ENCODE data around the gene MORC3.
"Not testable (repeated sequence)": the region's sequence is repeated elsewhere in the genome, so short reads cannot be mapped to it uniquely, and the experiment has no call there.

The MORC3 gene

DNA sequence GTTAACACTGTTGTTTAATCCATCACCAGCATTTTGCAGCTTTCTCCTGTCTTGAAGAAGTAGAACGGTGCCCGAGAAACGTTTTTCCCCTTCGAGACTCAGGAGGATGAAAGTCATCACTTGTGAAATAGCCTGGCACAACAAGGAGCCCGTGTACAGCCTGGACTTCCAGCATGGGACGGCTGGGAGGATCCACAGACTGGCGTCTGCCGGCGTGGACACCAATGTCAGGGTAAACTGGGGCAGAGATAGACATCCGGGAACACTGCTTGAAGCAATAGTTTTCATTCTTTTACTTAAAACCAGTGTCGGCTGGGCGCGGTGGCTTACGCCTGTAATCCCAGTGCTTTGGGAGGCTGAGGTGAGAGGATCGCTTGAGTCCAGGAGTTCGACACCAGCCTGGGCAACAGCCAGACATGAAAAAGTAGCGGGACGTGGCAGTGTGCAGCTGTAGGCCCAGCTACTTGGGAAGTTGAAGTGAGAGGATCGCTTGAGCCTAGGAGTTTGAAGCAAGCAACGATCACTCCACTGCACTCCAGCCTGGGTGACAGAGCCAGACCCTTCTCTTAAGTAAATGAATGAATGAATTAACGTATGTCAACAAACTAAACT lies 66.1 kb downstream of the MORC3 start:
- no peak for DNase-seq

DNA sequence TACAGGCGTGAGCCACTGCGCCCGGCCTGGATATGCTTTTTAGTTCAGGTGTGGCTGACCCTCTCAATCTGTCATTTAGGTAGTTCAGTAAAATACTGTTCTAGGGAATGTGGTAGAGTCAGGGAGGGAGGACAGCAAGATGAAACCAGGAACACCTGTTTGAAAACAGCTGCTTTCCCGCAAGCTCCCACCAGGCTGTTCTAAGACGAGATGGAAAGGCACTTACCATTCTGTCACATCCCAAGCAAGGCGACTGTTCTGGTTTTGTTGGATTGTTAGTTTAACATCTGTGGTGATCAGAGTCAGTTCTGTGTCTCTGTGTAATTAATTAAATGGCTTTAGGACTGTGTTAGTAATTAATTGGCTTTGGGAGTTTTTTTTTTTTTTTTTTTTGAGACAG lies 68.1 kb downstream of the MORC3 start:
- peak; percentile 48 for DNase-seq

DNA sequence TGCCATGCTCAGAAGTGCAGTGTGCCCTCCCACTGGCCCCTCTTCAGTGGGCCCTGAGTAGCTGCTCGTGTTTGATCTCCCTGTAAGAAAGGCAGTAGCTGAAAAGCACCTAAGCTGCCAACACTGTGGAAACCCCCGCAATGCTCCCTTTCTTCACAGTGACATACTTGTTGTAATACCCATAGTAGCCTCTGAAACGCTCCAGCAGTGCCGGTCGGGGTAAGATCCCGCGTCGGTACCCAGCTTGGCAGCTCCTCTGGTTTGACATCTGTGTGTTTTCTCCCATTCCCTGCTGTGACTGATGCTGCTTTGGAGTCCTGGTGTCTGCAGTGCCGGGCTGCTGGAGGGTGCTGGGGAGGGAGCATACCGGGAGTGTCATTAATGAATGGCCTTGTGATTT lies 68.8 kb downstream of the MORC3 start:
- peak; percentile 99 for DNase-seq

DNA sequence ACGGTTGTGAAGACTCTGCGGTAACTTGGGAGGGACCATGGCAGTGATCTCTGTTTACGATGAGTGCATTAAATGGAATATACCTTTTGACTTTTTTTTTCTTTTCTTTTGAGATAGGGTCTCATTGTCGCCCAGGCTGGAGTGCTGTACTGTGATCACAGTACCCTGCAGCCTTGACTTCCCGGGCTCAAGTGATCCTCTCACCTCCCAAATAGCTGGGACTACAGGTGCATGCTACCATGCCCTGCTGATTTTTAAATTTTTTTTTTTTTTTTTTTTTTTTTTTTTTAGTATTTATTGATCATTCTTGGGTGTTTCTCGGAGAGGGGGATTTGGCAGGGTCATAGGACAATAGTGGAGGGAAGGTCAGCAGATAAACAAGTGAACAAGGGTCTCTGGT lies 71.7 kb downstream of the MORC3 start:
- DNase-seq = not testable (repeated sequence)

DNA sequence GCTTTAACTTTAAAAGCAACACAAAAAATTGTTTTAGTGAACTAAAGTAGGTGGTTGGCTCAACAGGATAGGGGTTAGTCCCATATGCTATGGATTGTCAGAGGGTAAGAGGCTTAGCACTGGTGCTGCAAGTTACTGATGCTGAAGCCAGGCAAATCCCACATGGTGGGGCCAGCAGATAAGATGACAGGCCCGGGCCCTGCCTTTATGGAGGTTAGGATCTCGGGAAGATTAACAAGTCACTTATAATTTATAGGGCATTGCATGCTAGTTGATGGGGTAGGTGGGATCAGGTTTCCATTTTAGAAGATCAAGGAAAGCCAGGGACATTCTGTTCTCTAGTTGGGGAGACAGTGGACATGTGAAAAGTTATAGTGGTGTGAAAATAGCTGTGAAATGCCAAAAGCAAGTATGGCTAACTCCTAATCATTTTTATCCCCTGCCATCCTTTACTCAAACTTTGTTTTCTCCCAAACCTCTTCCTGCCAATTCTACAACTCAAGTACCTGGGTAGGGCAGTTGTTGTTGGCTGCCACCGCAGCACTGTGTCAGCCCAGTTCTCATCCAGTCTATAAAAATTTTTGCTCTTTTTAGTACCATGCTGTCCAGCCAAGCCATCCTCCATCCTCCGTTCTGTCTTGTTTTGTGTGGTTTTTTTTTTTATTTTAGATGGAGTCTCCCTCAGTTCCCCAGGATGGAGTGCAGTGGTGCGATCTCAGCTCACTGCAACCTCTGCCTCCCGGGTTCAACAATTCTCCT lies 75.5 kb downstream of the MORC3 start:
- DNase-seq = no peak

DNA sequence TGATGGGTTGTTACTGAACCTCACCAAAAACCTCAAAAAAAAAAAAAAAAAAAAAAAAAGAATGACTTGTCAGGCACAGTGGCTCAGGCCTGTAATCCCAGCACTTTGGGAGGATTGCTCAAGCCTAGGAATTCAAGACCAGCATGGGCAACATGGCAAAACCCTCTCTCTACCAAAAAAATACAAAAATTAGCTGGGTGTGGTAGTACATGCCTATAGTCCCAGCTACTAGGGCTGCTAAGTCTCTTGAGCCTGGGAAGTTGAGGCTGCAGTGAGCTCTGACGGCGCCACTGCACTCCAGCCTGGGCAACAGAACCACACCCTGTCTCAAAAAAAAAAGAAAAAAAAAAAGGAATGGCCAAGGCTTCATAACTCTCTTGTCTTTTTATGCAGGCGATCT lies 76.3 kb downstream of the MORC3 start:
- no peak for DNase-seq

DNA sequence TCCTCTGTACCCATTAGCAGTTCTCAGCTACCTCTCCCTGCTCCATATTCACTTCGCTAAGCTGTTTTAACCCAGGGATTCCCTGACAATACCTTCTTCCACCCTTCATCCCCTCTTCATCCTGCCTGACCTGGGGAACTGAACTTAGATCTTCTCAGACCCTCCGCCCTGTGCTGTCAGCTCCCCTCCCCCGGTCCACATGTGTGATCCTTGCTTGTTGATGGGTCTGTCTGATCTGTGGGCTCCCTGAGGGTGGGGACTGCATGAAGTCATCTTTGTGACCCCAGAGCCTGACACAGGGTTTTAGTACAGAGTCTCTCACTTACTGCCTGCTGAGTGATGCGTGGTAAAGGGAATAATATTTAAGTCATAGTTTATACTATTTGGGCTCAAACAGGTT lies 77.0 kb downstream of the MORC3 start:
- DNase-seq = no peak

DNA sequence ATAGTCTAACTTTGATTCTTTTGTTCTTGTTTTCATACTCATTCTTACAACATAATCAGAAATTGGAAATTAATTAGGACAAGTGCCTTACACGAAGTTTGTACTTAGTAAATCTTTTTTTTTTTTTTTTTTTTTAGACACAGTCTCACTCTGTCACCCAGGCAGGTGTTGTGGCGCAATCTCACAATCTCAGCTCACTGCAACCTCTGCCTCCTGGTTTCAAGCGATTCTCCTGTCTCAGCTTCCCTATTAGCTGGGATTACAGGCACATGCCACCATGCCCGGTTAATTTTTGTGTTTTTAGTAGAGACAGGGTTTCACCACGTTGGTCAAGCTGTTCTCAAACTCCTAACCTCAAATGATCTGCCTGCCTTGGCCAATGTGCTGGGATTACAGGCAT lies 77.6 kb downstream of the MORC3 start:
- no peak for DNase-seq

DNA sequence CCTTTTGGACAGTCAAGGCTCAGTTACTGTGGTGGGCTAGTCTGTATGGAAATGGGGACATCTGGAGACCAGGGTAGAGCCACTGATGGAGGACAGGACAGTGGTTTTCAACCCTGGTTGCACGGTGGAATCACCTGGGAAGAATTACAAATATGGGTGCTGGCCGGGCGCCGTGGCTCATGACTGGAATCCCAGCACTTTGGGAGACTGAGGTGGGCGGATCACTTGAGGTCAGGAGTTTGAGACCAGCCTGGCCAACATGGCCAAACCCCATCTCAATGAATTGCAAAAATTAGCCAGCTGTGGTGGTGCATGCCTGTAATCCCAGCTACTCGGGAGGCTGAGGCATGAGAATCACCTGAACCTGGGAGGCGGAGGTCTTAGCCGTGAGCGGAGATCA lies 79.7 kb downstream of the MORC3 start:
- DNase-seq = not testable (repeated sequence)

DNA sequence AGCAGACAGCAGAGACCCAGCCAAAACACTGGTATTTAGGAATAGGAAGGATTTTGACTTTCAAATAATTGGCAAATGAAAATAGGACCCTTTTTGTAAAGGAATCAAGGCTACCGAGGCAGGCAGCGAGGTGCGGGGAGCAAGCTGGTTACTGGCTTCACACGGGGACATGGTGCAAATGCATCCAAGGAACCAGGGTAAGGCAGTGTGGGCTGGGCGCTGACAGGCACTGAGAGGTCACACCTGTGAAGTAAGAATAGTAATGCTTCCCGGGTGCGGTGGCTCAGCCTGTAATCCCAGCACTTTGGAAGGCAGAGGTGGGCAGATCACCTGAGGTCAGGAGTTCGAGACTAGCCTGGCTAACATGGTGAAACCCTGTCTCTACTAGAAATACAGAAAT lies 80.7 kb downstream of the MORC3 start:
- DNase-seq = no peak

DNA sequence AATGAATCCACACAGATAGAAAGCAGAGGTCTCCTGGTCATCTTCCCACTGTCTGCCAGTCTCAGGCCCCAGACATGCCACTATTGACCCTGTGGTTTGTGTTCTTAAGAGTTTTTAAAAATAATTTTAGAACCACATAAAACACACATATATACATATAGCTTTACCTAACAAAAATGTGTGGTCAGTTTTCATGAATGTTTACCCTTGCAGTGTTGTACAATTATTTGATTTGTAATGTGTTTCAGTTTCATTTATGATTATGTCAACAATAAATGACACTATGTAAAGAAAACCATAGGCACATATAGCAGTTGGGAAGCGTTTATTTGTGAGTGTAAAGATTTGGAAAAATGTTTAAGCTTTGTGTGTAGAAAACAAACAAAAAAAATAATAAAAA lies 82.3 kb downstream of the MORC3 start:
- DNase-seq = no peak

DNA sequence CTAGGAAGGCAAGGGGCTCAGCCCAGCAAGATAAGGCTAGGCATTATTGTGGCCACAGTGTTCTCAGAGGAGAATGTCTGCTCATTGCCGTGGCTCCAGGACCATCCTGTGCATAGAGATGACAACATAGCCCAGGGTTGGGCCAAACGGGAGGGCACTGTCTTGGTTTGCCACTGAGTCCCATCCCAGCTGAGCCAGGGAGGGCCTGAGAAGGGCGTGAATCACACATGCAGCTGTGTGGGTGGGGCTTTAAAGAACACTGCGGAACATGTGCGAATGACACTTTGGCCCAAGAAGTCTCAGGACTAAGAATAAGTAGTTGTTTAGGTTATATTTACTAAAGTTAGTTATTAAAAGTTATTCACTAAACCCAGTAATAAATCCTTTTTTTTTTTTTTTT lies 83.7 kb downstream of the MORC3 start:
- DNase-seq = no peak

DNA sequence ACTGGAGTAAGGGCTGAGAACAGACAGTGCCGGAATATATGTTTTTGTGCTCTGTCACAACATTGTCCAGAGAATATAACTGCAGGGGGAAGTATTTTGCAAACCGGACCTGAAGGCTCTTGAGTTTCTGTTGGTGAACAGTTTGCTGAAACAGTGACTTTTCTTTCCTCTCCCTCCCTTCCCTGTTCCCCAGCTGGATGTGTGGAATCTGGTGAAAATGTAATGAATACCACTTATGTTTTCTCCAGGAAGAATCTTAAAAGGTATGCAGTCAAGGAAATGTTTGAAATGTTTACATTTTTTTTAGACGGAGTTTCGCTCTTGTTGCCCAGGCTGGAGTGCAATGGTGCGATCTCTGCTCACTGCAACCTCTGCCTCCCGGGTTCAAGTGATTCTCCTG lies 88.6 kb downstream of the MORC3 start:
- DNase-seq = no peak

DNA sequence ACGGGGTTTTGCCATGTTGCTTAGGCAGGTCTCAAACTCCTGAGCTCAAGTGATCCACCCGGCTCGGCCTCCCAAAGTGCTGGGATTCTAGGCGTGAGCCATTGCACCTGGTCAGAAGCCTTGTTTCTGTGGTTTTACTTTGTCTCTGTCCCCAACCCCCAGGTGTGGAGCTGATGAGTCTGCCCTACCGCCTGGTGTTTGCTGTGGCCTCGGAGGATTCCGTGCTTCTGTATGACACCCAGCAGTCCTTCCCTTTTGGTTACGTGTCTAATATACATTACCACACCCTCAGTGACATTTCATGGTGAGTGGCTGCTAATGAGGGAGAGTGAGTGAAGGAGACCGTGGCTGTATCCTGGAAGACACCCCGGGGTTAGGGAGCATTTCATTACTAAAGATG lies 91.3 kb downstream of the MORC3 start:
- no peak for DNase-seq

DNA sequence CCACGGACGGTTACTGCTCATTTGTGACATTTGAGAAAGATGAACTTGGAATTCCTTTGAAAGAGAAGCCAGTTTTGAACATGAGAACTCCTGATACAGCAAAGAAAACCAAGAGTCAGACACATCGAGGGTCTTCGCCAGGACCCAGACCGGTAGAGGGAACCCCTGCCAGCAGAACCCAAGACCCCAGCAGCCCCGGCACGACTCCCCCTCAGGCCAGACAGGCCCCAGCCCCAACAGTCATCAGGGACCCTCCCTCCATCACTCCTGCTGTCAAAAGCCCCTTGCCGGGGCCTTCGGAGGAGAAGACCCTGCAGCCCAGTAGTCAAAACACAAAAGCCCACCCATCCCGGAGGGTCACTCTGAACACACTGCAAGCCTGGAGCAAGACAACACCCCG lies 92.9 kb downstream of the MORC3 start:
- DNase-seq = no peak

DNA sequence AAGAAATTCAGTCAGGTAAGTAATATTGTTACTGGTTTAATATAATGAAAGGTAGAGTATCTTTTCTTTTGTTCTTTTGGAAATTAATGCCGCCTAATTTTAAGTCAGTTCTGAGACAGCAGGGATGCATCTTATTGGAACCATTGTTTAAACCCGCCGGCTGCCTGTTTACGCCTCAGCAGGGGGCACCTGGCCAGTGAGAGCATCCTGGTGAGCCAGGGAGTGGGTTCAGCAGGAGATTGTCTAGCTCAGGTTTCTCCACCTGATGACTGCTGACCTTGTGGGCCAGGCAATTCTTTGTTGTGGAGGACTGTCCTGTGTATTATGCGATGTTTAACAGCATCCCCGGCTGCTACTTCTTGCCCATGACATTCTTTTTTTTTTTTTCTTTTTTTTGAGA lies 95.4 kb downstream of the MORC3 start:
- no peak for DNase-seq

DNA sequence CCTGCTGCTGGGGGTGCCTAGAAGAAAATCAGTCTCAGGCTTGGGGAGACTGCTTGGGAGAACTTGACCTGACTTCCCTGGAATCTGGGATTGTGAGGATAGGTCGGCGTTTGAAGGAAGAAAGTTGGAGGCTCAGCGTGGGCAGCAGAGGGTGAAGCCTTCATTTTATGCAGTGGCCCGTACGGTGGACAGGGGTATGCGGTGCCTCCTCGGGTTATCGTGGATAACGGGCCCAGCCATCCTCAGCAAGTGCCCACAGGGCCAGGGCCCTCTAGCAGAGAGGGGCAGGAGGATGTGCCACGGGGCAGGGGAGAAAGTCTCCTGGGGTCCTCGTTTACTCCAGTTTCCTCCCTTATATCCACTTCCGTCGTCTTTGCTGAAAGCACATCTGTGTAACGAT lies 99.2 kb downstream of the MORC3 start:
- no peak for DNase-seq

DNA sequence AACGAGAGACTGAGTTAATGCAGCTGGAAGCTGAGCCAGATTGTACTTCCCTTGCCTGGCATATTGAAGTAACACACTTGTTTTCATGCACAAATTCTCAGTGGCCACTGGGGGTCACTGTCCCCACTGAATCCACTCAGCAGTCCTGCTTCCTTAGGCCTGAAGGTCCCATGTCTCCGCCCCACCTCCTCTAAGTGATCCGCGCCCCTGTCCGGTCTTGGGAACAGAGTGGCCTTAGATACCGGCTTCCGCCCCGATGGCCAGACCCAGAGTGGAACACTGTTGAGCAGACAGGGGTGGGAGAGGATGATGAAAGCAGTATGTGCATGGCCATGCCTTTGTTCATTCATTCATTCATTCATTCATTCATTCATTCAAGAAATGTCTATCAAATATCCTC lies 100.0 kb downstream of the MORC3 start:
- DNase-seq = peak; percentile 52

DNA sequence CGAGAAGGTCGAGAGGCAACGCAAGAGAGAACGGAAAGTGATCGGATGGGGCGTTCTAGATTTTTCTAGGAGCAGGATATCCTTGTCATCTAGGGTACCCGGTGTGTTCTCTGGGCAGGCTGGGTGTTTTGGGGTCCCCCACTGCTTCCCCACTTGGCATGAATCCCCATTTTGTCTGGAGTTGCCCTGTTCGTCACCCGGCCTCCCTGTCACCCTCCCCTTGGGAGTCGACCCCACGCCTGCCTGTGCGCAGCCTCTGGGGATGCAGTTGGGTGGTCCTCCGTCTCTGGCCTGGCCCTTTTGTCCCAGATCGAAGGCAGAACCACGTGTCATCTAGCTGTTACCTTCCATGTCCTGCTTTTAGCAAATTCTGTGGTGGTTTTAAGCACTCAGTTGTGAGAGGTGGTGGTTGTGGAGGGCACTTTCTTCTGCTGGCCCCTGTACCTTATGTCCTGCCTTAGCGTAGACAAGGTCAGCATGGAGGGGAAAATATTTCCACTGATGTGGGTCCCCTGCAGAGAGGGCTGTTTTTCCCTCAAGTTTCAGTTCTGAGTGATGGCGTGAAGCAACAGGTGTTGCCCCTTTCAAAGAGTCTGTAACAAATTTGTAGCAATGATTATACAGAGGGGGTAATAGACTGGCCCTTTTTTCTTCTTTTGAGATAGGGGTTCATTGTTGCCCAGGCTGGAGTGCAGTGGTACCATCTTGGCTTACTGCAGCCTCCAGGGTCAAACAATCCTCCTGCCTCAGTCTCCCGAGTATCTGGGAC lies 100.8 kb downstream of the MORC3 start:
- no peak for DNase-seq

DNA sequence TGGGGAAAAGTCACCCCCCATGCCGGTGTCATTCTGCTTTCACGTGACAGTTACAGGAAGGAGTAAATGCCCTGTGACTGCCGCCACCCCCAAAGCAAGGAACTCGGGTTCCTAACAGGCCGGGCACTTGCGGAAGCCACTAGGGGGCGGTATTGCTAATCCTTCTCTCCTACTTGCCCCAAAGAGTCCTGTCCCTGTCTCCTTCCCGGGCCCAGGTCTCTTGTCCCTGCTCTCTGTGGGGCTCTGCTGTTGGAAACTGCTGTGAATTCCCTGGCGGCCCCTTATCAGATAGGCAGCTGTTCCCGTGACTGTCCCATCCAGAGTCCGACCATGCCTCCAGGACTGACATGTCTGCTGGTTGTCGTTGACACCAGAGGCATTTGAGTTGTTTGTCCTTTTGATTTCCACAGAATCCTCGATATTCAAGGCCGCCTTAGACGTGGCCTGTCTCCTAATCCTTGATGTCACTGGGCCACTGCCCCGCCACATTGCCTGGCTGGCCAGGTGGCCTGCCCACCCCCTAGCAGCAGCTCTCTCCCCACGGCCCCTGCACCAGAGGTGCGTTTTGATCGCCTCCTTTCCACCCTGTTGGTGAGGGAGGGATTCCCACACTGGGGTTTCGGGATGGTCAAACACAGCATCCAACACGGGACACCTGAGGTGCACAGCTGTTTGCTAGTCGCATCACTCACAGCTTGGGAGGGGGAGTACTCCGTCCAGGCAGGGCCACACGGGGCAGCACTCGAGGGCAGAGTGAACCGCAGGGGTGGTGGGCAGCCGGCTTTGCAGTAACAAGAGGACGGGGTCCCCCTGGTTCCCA lies 102.5 kb downstream of the MORC3 start:
- DNase-seq = peak; percentile 42

DNA sequence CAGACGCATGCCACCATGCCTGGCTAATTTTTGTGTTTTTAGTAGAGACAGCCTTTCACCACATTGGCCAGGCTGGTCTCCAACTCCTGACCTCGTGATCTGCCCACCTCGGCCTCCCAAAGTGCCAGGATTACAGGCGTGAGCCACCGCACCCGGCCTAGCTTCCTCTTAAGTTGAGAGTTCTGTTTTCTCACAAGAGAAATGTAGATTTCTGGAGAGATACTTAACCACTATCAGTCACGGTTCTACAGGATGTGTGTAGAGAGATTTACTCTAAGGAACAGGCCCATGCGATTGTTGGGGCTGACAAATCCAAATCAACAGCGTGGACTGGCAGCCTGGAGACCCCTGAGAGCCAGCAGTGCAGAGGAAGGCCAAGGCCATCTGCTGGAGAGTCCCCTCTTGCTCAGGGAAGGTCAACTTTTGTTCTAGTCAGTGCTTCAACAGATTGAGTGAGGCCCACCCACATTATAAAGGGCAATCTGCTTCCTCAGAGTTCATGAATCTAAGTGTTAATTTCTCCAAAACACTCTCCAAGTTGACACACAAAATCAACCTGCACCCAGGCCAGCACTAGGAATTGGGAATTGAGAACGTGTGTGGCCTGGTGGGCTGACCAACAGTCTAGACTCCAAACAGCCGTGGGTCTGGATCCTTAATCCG lies 103.9 kb downstream of the MORC3 start:
- DNase-seq = no peak

DNA sequence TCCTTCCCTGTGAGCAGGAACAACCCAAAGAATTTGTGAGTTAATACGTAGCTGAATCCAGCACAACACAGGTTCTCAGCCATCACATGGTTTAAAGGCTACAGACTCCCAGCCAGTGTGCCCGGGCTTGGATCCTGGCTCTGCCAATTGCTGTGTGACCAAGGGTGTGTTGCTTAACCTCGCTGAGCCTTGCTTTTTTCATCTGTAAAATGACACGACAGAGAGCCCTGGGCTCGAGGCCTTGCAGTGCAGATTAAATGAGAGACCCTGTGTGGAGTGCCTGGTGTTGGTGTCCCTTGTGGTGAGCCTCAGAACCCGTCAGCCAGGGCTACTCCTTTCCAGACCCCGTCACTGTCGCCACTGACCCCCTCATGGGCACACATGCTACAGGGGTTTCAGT lies 104.6 kb downstream of the MORC3 start:
- DNase-seq = no peak

DNA sequence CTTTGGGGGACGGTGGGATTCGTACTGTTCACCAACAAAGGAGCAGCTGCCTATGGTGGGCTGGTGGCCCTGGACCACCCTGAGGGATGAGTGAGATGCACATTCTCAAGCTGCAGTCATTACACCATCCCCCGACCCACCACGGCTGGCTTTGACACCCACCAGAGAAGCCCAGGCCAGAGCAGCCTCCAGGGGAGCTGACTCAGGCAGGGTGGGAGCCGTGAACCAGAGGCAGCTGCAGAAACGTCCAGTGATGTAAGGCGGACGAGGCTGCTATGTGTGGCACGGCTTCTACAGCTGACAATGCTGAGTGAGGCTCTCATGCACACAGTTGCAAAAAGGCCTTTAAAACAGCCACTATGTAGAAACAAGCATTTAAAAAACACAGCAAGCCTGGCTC lies 105.3 kb downstream of the MORC3 start:
- no peak for DNase-seq
